MM.1S (cell line): ENCODE measurements around the gene DYNLT4.

ENCODE experiments used
- DNase-seq: peaks from one replicate; pipeline ENCODE4 v3.0.0-alpha.2; 2015
- H2AFZ ChIP-seq: fragments of 300-600 bp; sonication (generic); 2 replicates; pipeline ENCODE4 v1.6.0; 2016; ENCODE audit warnings: antibody characterized with exemption, low read length
- H3F3A ChIP-seq: fragments of 300-600 bp; sonication (generic); 2 replicates; pipeline ENCODE4 v1.6.1; 2016; ENCODE audit warnings: mild to moderate bottlenecking, antibody characterized with exemption, low read length, moderate library complexity, mixed read lengths; ENCODE audit not compliant: insufficient read depth
- H3K27ac ChIP-seq: fragments of 300-600 bp; sonication (generic); 2 replicates; pipeline ENCODE4 v1.5.1; 2016; ENCODE audit warnings: mild to moderate bottlenecking, low read length
- H3K27me3 ChIP-seq: fragments of 300-600 bp; sonication (generic); replicated peaks from 2 replicates; pipeline ENCODE4 v1.6.0; 2016; ENCODE audit warnings: low read length; ENCODE audit not compliant: insufficient read depth
- H3K36me3 ChIP-seq: fragments of 300-600 bp; sonication (generic); replicated peaks from 2 replicates; pipeline ENCODE4 v1.6.1; 2016; ENCODE audit warnings: mild to moderate bottlenecking, low read length, mixed read lengths; ENCODE audit not compliant: insufficient read depth
- H3K4me1 ChIP-seq: fragments of 300-600 bp; sonication (generic); 2 replicates; pipeline ENCODE4 v1.6.1; 2016; ENCODE audit warnings: low read length, mixed read lengths
- H3K4me2 ChIP-seq: fragments of 300-600 bp; sonication (generic); 2 replicates; pipeline ENCODE4 v1.6.0; 2016; ENCODE audit warnings: low read depth, low read length
- H3K4me3 ChIP-seq: fragments of 300-600 bp; sonication (generic); 2 replicates; pipeline ENCODE4 v1.5.1; 2016; ENCODE audit warnings: low read length, mixed read lengths
- H3K79me2 ChIP-seq: fragments of 300-600 bp; sonication (generic); 2 replicates; pipeline ENCODE4 v1.6.1; 2016; ENCODE audit warnings: mixed run types, low read length, mixed read lengths
- H3K9ac ChIP-seq: fragments of 300-600 bp; sonication (generic); 2 replicates; pipeline ENCODE4 v1.6.1; 2016; ENCODE audit warnings: low read length, mixed read lengths
- H3K9me2 ChIP-seq: fragments of 300-600 bp; sonication (generic); replicated peaks from 2 replicates; pipeline ENCODE4 v1.6.1; 2016; ENCODE audit warnings: mild to moderate bottlenecking, low read length, mixed read lengths; ENCODE audit not compliant: insufficient read depth
- H3K9me3 ChIP-seq: fragments of 300-600 bp; sonication (generic); replicated peaks from 2 replicates; pipeline ENCODE4 v1.6.1; 2016; ENCODE audit warnings: mild to moderate bottlenecking, low read length, mixed read lengths; ENCODE audit not compliant: insufficient read depth
- H4K20me1 ChIP-seq: fragments of 300-600 bp; sonication (generic); 2 replicates; pipeline ENCODE4 v1.6.1; 2016; ENCODE audit warnings: mild to moderate bottlenecking, low read length, moderate library complexity, mixed read lengths; ENCODE audit not compliant: insufficient read depth
- CTCF ChIP-seq: fragments of 300-600 bp; sonication (generic); IDR thresholded peaks from 2 replicates; pipeline ENCODE4 v1.5.1; 2016; ENCODE audit warnings: antibody characterized with exemption, low read length, mixed read lengths
- EZH2 ChIP-seq: fragments of 300-600 bp; sonication (generic); optimal IDR thresholded peaks from 2 replicates; pipeline ENCODE3; 2017; ENCODE audit warnings: low read depth, mild to moderate bottlenecking, antibody characterized with exemption, low read length, mixed read lengths
- EZH2phosphoT487 ChIP-seq: fragments of 300-600 bp; sonication (generic); IDR thresholded peaks from 2 replicates; pipeline ENCODE4 v1.6.1; 2018; ENCODE audit warnings: antibody characterized with exemption, low read length

DYNLT4 gene, protein sequence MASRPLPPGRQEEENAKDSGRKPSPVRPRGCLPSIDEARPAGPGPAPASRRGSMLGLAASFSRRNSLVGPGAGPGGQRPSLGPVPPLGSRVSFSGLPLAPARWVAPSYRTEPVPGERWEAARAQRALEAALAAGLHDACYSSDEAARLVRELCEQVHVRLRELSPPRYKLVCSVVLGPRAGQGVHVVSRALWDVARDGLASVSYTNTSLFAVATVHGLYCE

DNA sequence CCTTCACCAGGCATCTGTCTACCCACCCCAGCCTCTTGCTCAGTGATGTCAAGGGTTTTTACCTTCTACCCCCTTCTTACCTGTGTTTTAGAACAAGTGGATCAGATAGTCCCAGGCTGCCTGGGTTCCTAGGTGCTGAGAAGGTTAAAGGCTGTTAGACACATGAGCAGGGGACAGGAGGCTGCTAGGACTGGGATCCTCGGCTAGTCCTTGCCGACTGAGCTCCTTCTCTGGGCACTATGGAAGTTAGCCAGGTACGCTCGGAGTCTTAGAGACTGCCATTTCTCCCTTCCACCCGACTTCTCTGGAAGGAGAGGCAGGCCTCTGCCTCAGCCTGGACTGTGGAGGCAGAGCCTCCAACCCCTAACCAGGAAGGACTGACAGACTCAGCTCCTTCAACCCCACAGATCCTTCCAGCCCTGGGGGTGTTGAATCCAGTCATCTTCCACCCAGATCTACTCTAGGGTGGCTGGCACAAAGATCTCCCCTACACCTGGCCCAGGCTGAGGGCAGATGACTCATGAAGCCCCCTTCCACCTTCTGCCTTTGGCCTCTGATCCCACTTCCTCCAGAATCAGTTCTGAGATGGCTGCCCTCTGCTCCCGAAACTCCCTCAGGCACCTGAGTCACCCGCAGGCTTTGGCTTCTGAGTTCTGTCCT, at the start of gene DYNLT4:
DYNLT4 (minus strand) TSS at position 648 of the 660 bp plus-strand sequence. CDS start 683 bp downstream, outside the sequence.
- Histone ChIP-seq H3K9me3 (no peaks in the 10 kb centered on the region), H3K4me3 (no peak within 1 kb of the TSS), H3F3A (peaks cover 10% of the 10 kb centered on the region; the same call in 1 of the 2 replicates), H3K4me2 (no peak within 1 kb of the TSS), H2AFZ (no peak within 1 kb of the TSS), H3K9me2 (no peaks in the 10 kb centered on the region), H3K4me1 (peaks cover 19% of the 10 kb centered on the region), H3K27me3 (no peaks in the 10 kb centered on the region), H3K27ac (no peak within 1 kb of the TSS), H3K9ac (no peak within 1 kb of the TSS), H4K20me1 (no peaks in the 10 kb centered on the region), H3K79me2 (no peaks in the 10 kb centered on the region), H3K36me3 (no peaks in the 10 kb centered on the region)
- DNase-seq = no peak
- TF ChIP-seq EZH2 (no peak), EZH2phosphoT487 (no peak), CTCF (no peak)

- TF ChIP-seq EZH2 (no peak), EZH2phosphoT487 (no peak), CTCF (no peak)
- Histone ChIP-seq H3K9me2 (no peaks in the 10 kb centered on the region), H3K4me3 (no peak overlapping the region), H3K4me1 (no peaks in the 10 kb centered on the region), H3K79me2 (no peaks in the 10 kb centered on the region), H3K9ac (no peak overlapping the region), H3K36me3 (no peaks in the 10 kb centered on the region), H3K9me3 (no peaks in the 10 kb centered on the region), H3K27me3 (no peaks in the 10 kb centered on the region), H3F3A (no peaks in the 10 kb centered on the region), H2AFZ (no peak overlapping the region), H4K20me1 (no peaks in the 10 kb centered on the region), H3K4me2 (no peak overlapping the region), H3K27ac (no peak overlapping the region)
- no peak for DNase-seq
Measured at GRCh38 chr1:44855742-44856141, 48.6 kb upstream of the DYNLT4 start.

GRCh38 chr1:44854970-44855369, 47.8 kb upstream of the DYNLT4 start:
- Histone ChIP-seq H3K4me1 (no peaks in the 10 kb centered on the region), H3K4me2 (no peak overlapping the region), H4K20me1 (no peaks in the 10 kb centered on the region), H3K79me2 (no peaks in the 10 kb centered on the region), H3F3A (no peaks in the 10 kb centered on the region), H3K4me3 (no peak overlapping the region), H3K27me3 (no peaks in the 10 kb centered on the region), H3K9me2 (no peaks in the 10 kb centered on the region), H3K9me3 (no peaks in the 10 kb centered on the region), H2AFZ (no peak overlapping the region), H3K27ac (no peak overlapping the region), H3K36me3 (no peaks in the 10 kb centered on the region), H3K9ac (no peak overlapping the region)
- no peak for TF ChIP-seq CTCF
- TF ChIP-seq EZH2phosphoT487 = no peak
- TF ChIP-seq EZH2 = no peak
- DNase-seq = no peak
